ENCODE data around the gene CENPV. TPM values are rescaled to one million over a fixed set of nuclear protein-coding genes. Genes with fewer than 3 reads are reported as not detected.

Gene CENPV
- total and polyA plus RNA-seq, 10 of the 15 experiments (the other 5 are each of a cell fraction or from before 2014, with no cell fraction given), result 22.5 to 98.6 (median 80.8) TPM

- 87% methylated on average over 5 of the region's 5 CpGs for WGBS (ENCODE audit: insufficient coverage, insufficient replicate concordance, low lambda C conversion rate, missing lambda C conversion rate)
- no TSS peak for BruUV-seq (replicated peaks)
- no peak overlapping the region for H3K4me2 ChIP-seq (ENCODE audit: control insufficient read depth, insufficient read depth)
- H3K79me2 ChIP-seq (ENCODE audit: control insufficient read depth, insufficient read depth, low read length), result no peaks in the 10 kb centered on the region
- ChIA-PET SMC1A (ENCODE audit: uncharacterized antibody, unreplicated experiment) (no interaction called here), POLR2A (no interaction called here), RAD21 (ENCODE audit: unreplicated experiment) (no interaction called here), CTCF (interaction anchor here (0.6 to 8.0 kb wide), 3 partner anchors 7 to 286 kb away, joined by 3 to 59 read pairs (median 11); partner anchors contain the start of gene TRPV2)
- TF ChIP-seq, protein P1, sequence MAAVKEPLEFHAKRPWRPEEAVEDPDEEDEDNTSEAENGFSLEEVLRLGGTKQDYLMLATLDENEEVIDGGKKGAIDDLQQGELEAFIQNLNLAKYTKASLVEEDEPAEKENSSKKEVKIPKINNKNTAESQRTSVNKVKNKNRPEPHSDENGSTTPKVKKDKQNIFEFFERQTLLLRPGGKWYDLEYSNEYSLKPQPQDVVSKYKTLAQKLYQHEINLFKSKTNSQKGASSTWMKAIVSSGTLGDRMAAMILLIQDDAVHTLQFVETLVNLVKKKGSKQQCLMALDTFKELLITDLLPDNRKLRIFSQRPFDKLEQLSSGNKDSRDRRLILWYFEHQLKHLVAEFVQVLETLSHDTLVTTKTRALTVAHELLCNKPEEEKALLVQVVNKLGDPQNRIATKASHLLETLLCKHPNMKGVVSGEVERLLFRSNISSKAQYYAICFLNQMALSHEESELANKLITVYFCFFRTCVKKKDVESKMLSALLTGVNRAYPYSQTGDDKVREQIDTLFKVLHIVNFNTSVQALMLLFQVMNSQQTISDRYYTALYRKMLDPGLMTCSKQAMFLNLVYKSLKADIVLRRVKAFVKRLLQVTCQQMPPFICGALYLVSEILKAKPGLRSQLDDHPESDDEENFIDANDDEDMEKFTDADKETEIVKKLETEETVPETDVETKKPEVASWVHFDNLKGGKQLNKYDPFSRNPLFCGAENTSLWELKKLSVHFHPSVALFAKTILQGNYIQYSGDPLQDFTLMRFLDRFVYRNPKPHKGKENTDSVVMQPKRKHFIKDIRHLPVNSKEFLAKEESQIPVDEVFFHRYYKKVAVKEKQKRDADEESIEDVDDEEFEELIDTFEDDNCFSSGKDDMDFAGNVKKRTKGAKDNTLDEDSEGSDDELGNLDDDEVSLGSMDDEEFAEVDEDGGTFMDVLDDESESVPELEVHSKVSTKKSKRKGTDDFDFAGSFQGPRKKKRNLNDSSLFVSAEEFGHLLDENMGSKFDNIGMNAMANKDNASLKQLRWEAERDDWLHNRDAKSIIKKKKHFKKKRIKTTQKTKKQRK (IDR thresholded peaks at IDR 0.05; ENCODE audit: low read depth, low read length), result no peak
- TF ChIP-seq ZSCAN29 (IDR thresholded peaks at IDR 0.05) (no peak), TCF12 (IDR thresholded peaks at IDR 0.05; ENCODE audit: low read depth, low read length) (no peak), POLR2A (IDR thresholded peaks at IDR 0.05; ENCODE audit: low read depth, low read length) (no peak), ZBTB40 (IDR thresholded peaks at IDR 0.05; ENCODE audit: borderline replicate concordance) (no peak)
- H4K20me1 ChIP-seq (ENCODE audit: control insufficient read depth, insufficient read depth), result no peaks in the 10 kb centered on the region
- H3K27me3 ChIP-seq (replicated peaks in 1 of 2; ENCODE audit: control insufficient read depth in 2 of 2, insufficient read depth in 2 of 2, low read length in 1 of 2), result no peaks in the 10 kb centered on the region
- H3K9me3 ChIP-seq (replicated peaks; ENCODE audit: control insufficient read depth, insufficient read depth, low read length), result no peaks in the 10 kb centered on the region
- in situ Hi-C loops (cut with MboI), result no loop called here
- no peak overlapping the region for H3K9ac ChIP-seq (ENCODE audit: control insufficient read depth, insufficient read depth, low read length)
- no peak overlapping the region for H2AFZ ChIP-seq (ENCODE audit: control insufficient read depth, low read depth, low read length)
- intact Hi-C loops (cut with micrococcal nuclease; ENCODE audit: unreplicated experiment), result no loop called here
- ATAC-seq (no peak), DNase-seq (ENCODE audit: low read depth, low spot score) (no peak), FAIRE-seq (no peak)
- H3K4me1 ChIP-seq (ENCODE audit: control insufficient read depth, insufficient read depth, low read length), result no peaks in the 10 kb centered on the region
- no peak overlapping the region for H3K27ac ChIP-seq (ENCODE audit: control insufficient read depth, insufficient read depth)
- no peaks in the 10 kb centered on the region for H3K36me3 ChIP-seq (ENCODE audit: control insufficient read depth in 2 of 2, insufficient read depth in 2 of 2, low read length in 1 of 2)
- no peak overlapping the region for H3K4me3 ChIP-seq
These were observed 18.5 kb upstream of the CENPV start for GRCh38 chr17:16371742-16372141.
